Hepatocyte (in vitro differentiated cells): ENCODE measurements around the gene SERTAD2. TPM values are rescaled to one million over a fixed set of nuclear protein-coding genes. Genes with fewer than 3 reads are reported as not detected.

ENCODE experiments used
- DNase-seq: peaks from one replicate; pipeline ENCODE4 v3.0.0-alpha.2; 2016; ENCODE audit warnings: low spot score
- H2AFZ ChIP-seq: fragments of 200-600 bp; sonication (generic); 2 replicates; pipeline ENCODE4 v1.6.0; 2016; ENCODE audit warnings: antibody characterized with exemption, mild to moderate bottlenecking
- H3K27ac ChIP-seq: fragments of 200-600 bp; sonication (generic); 2 replicates; pipeline ENCODE4 v1.5.1; 2016; ENCODE audit warnings: mild to moderate bottlenecking
- H3K27me3 ChIP-seq: fragments of 200-600 bp; sonication (generic); 2 replicates; pipeline ENCODE4 v1.6.1; 2016
- H3K36me3 ChIP-seq: fragments of 200-600 bp; sonication (generic); replicated peaks from 2 replicates; pipeline ENCODE4 v1.5.1; 2016; ENCODE audit warnings: low read depth; ENCODE audit not compliant: insufficient read depth
- H3K4me1 ChIP-seq: fragments of 200-600 bp; sonication (generic); 2 replicates; pipeline ENCODE4 v1.5.1; 2016; ENCODE audit warnings: mild to moderate bottlenecking, moderate library complexity; ENCODE audit not compliant: insufficient read depth
- H3K4me2 ChIP-seq: fragments of 200-600 bp; sonication (generic); 2 replicates; pipeline ENCODE4 v1.6.0; 2016
- H3K4me3 ChIP-seq: fragments of 200-600 bp; sonication (generic); 2 replicates; pipeline ENCODE4 v1.5.1; 2016; ENCODE audit warnings: mild to moderate bottlenecking
- H3K79me2 ChIP-seq: fragments of 200-600 bp; sonication (generic); 2 replicates; pipeline ENCODE4 v1.6.0; 2017; ENCODE audit warnings: mild to moderate bottlenecking
- H3K9me2 ChIP-seq: fragments of 200-600 bp; sonication (generic); replicated peaks from 2 replicates; pipeline ENCODE4 v1.6.0; 2017; ENCODE audit warnings: mild to moderate bottlenecking; ENCODE audit not compliant: insufficient read depth
- H3K9me3 ChIP-seq: fragments of 200-600 bp; sonication (generic); 2 replicates; pipeline ENCODE4 v1.5.1; 2016; ENCODE audit warnings: low read depth, mild to moderate bottlenecking
- H4K20me1 ChIP-seq: fragments of 200-600 bp; sonication (generic); 2 replicates; pipeline ENCODE4 v1.6.0; 2016; ENCODE audit warnings: mild to moderate bottlenecking; ENCODE audit not compliant: insufficient read depth, poor library complexity, severe bottlenecking
- CTCF ChIP-seq: fragments of 200-600 bp; sonication (generic); IDR thresholded peaks from 2 replicates; pipeline ENCODE4 v1.5.1; 2016; ENCODE audit warnings: antibody characterized with exemption, mild to moderate bottlenecking; ENCODE audit not compliant: poor library complexity
- EZH2 ChIP-seq: fragments of 200-600 bp; sonication (generic); IDR thresholded peaks from 2 replicates; pipeline ENCODE4 v1.6.1; 2016; ENCODE audit warnings: antibody characterized with exemption, mild to moderate bottlenecking, borderline replicate concordance
- EZH2phosphoT487 ChIP-seq: fragments of 200-600 bp; sonication (generic); IDR thresholded peaks from one replicate; pipeline ENCODE4 v1.6.1; 2018; ENCODE audit warnings: antibody characterized with exemption, mild to moderate bottlenecking, low read depth, moderate library complexity; ENCODE audit not compliant: unreplicated experiment, severe bottlenecking
- WGBS: methylation state at CpG from one replicate; pipeline ENCODE4 v1.1.6; 2016; ENCODE audit warnings: low lambda C conversion rate; ENCODE audit errors: missing lambda C conversion rate; 5-methylcytosine and 5-hydroxymethylcytosine counted together
- polyA plus RNA-seq: library from polyadenylated mRNA; unstranded; fragments of >200 nt; fragmentation: Nextera tagmentation; extraction: Ambion mirVana; gene quantifications from 2 replicates; pipeline ENCODE4 v1.2.1, GENCODE V29; 2016
- total RNA-seq: library from RNA; depleted of rRNA; stranded (reverse); fragments of >200 nt; gene quantifications from 2 replicates; pipeline ENCODE4 v1.2.3, GENCODE V29; 2014

Gene SERTAD2
- total and polyA plus RNA-seq, 2 experiments from 2014 or later, result 13.8 to 23.8 TPM

DNA sequence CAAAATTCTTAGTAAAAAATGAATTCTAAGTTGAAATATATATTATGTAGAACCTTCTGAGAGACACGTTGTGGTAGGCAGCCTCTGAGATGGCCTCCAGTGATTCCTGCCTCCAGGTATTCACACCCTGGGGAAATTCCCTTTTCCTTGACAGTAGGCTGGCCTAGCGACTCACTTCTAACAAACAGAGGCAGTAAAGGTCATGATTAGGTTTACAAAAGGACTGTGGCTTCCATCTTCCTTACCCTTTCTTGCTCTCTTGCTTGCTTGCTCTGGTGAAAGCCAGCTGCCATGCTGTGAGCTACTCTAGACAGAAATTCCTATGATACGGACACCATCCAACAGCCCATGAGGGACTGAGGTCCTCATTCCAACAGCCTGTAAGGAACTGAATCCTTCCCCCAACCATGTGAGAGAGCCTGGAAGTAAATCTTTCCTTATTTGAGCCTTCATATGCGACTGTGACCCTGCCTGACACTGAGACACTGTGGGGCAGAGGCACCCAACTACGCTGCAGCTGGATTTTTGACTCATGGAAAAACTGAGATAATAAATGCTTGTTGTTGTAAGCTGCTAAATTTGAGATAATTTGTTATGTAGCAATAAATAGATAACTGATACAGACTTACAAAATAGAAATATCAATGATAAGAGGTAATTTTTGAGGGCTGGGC, 32.7 kb upstream of the SERTAD2 start:
- H3K36me3 ChIP-seq, result no peaks in the 10 kb centered on the region
- no peaks in the 10 kb centered on the region for H3K27me3 ChIP-seq
- H4K20me1 ChIP-seq, result no peaks in the 10 kb centered on the region
- no peak overlapping the region for H3K4me2 ChIP-seq
- no peak overlapping the region for H3K4me3 ChIP-seq
- no peaks in the 10 kb centered on the region for H3K79me2 ChIP-seq
- no peak for DNase-seq
- TF ChIP-seq EZH2 (no peak), CTCF (no peak)
- 86% methylated on average over 5 of the region's 5 CpGs for WGBS
- H3K9me2 ChIP-seq, result no peaks in the 10 kb centered on the region
- peaks cover 11% of the 10 kb centered on the region for H3K4me1 ChIP-seq
- H3K9me3 ChIP-seq, result no peaks in the 10 kb centered on the region
- H2AFZ ChIP-seq, result no peak overlapping the region
- H3K27ac ChIP-seq, result no peak overlapping the region

- Histone ChIP-seq H3K36me3 (no peaks in the 10 kb centered on the region), H3K27ac (no peak overlapping the region), H3K27me3 (no peaks in the 10 kb centered on the region), H3K9me2 (no peaks in the 10 kb centered on the region), H3K79me2 (no peaks in the 10 kb centered on the region), H4K20me1 (no peaks in the 10 kb centered on the region), H3K4me2 (no peak overlapping the region), H3K4me3 (no peak overlapping the region), H3K9me3 (no peaks in the 10 kb centered on the region), H2AFZ (no peak overlapping the region), H3K4me1 (peaks cover 11% of the 10 kb centered on the region)
- no peak for DNase-seq
- WGBS, result 42% methylated on average over 1 of the region's 1 CpG
- TF ChIP-seq EZH2 (no peak), CTCF (no peak), EZH2phosphoT487 (no peak)
These were observed 31.7 kb upstream of the SERTAD2 start for GRCh38 chr2:64685430-64685829.

GRCh38 chr2:64683771-64684510, 30.2 kb upstream of the SERTAD2 start:
- Histone ChIP-seq H3K27ac (no peak overlapping the region), H4K20me1 (no peaks in the 10 kb centered on the region), H3K9me2 (no peaks in the 10 kb centered on the region), H3K4me2 (no peak overlapping the region), H3K36me3 (no peaks in the 10 kb centered on the region), H2AFZ (no peak overlapping the region), H3K4me3 (no peak overlapping the region), H3K9me3 (no peaks in the 10 kb centered on the region), H3K27me3 (no peaks in the 10 kb centered on the region), H3K79me2 (no peaks in the 10 kb centered on the region), H3K4me1 (peaks cover 17% of the 10 kb centered on the region)
- no peak for TF ChIP-seq EZH2phosphoT487
- no peak for TF ChIP-seq EZH2
- TF ChIP-seq CTCF, result no peak
- DNase-seq, result no peak
- whole genome bisulfite sequencing, result 81% methylated on average over 9 of the region's 9 CpGs
